Effector memory CD8-positive, alpha-beta T cell (primary cell): ENCODE data around the gene CEP63.
A peak's percentile ranks its signal among the peaks of the same experiment; 100 is the strongest.

Source experiments
- ATAC-seq: fragments of 150-1000 bp; cut with Tn5 transposase; replicated peaks from 2 replicates; pipeline ENCODE4 v1.10.0; 2021; ENCODE audit warnings: mild to moderate bottlenecking, moderate library complexity
- DNase-seq, 3 experiments: peaks; one replicate each; pipeline ENCODE4 v3.0.0; 2021
- H3K27ac Mint-ChIP-seq, 2 donors: one replicate each; pipeline ENCODE4 v1.8.0; 2022; ENCODE audit warnings: mild to moderate bottlenecking in 2 of 2, mixed read lengths in 2 of 2, moderate library complexity in 2 of 2
- H3K27me3 Mint-ChIP-seq, 2 donors: one replicate each; pipeline ENCODE4 v1.8.0; 2022; ENCODE audit warnings: mixed read lengths in 2 of 2
- H3K36me3 Mint-ChIP-seq: one replicate; pipeline ENCODE4 v1.8.0; 2022; ENCODE audit warnings: mild to moderate bottlenecking, moderate library complexity, mixed read lengths; ENCODE audit not compliant: insufficient read depth
- H3K4me1 Mint-ChIP-seq, 2 donors: one replicate each; pipeline ENCODE4 v1.8.0; 2022; ENCODE audit warnings: low read depth in 2 of 2, mixed read lengths in 2 of 2
- H3K4me3 Mint-ChIP-seq, 2 donors: one replicate each; pipeline ENCODE4 v1.8.0; 2022; ENCODE audit warnings: mild to moderate bottlenecking in 2 of 2, mixed read lengths in 2 of 2, moderate library complexity in 2 of 2
- H3K9me3 Mint-ChIP-seq, 2 donors: one replicate each; pipeline ENCODE4 v1.8.0; 2022; ENCODE audit warnings: mixed read lengths in 2 of 2

CEP63 gene

GRCh38 chr3:134503266-134503665 is 17.4 kb downstream of the CEP63 start:
- no peak for ATAC-seq
- Mint-ChIP-seq H3K9me3 (peaks cover 0 to 11% of the 10 kb centered on the region in 2 donors), H3K4me1 (peaks cover 22 to 55% of the 10 kb centered on the region in 2 donors), H3K27ac (no peak overlapping the region), H3K36me3 (peaks cover 13% of the 10 kb centered on the region), H3K4me3 (no peak overlapping the region), H3K27me3 (no peaks in the 10 kb centered on the region)
- DNase-seq = no peak

- no peak overlapping the region for H3K27ac Mint-ChIP-seq
- no peak for ATAC-seq
- H3K9me3 Mint-ChIP-seq = peaks cover 0 to 11% of the 10 kb centered on the region in 2 donors
- H3K36me3 Mint-ChIP-seq = peaks cover 21% of the 10 kb centered on the region
- no peaks in the 10 kb centered on the region for H3K27me3 Mint-ChIP-seq
- no peak for DNase-seq
- peaks cover 16 to 46% of the 10 kb centered on the region in 2 donors for H3K4me1 Mint-ChIP-seq
- H3K4me3 Mint-ChIP-seq = no peak overlapping the region
These were observed 18.3 kb downstream of the CEP63 start for GRCh38 chr3:134504132-134504531.

- peaks cover 15 to 41% of the 10 kb centered on the region in 2 donors for H3K4me1 Mint-ChIP-seq
- H3K36me3 Mint-ChIP-seq = peaks cover 19% of the 10 kb centered on the region
- peaks cover 0 to 11% of the 10 kb centered on the region in 2 donors for H3K9me3 Mint-ChIP-seq
- no peak overlapping the region for H3K27ac Mint-ChIP-seq
- H3K4me3 Mint-ChIP-seq = no peak overlapping the region
- H3K27me3 Mint-ChIP-seq = no peaks in the 10 kb centered on the region
- no peak for DNase-seq
- ATAC-seq = no peak
These were observed 19.6 kb downstream of the CEP63 start for GRCh38 chr3:134505485-134505884.

GRCh38 chr3:134511500-134511899 is 25.6 kb downstream of the CEP63 start:
- peaks cover 5 to 9% of the 10 kb centered on the region in 2 donors for H3K4me1 Mint-ChIP-seq
- peaks cover 28% of the 10 kb centered on the region for H3K36me3 Mint-ChIP-seq
- DNase-seq (no peak), ATAC-seq (no peak)
- no peaks in the 10 kb centered on the region for H3K27me3 Mint-ChIP-seq
- peaks cover 0 to 2% of the 10 kb centered on the region in 2 donors for H3K9me3 Mint-ChIP-seq
- H3K4me3 Mint-ChIP-seq = no peak overlapping the region
- H3K27ac Mint-ChIP-seq = no peak overlapping the region

GRCh38 chr3:134516905-134517304 is 31.0 kb downstream of the CEP63 start:
- H3K27me3 Mint-ChIP-seq = no peaks in the 10 kb centered on the region
- peaks cover 8% of the 10 kb centered on the region for H3K36me3 Mint-ChIP-seq
- no peak for DNase-seq
- peaks cover 4 to 10% of the 10 kb centered on the region in 2 donors for H3K4me1 Mint-ChIP-seq
- H3K9me3 Mint-ChIP-seq = peaks cover 2 to 9% of the 10 kb centered on the region in 2 donors
- no peak for ATAC-seq
- peak overlapping the region; percentile 27 to 62 for H3K27ac Mint-ChIP-seq
- H3K4me3 Mint-ChIP-seq = no peak overlapping the region

- H3K9me3 Mint-ChIP-seq = peaks cover 4 to 18% of the 10 kb centered on the region in 2 donors
- H3K27me3 Mint-ChIP-seq = no peaks in the 10 kb centered on the region
- no peak overlapping the region for H3K4me3 Mint-ChIP-seq
- ATAC-seq = no peak
- peak overlapping the region in 1 of 2 donors; percentile 62 for H3K27ac Mint-ChIP-seq
- DNase-seq = no peak
- peaks cover 4 to 10% of the 10 kb centered on the region in 2 donors for H3K4me1 Mint-ChIP-seq
- peaks cover 8% of the 10 kb centered on the region for H3K36me3 Mint-ChIP-seq
These were observed 31.9 kb downstream of the CEP63 start for GRCh38 chr3:134517791-134518190.

GRCh38 chr3:134522541-134522940 is 36.7 kb downstream of the CEP63 start:
- no peak for ATAC-seq
- H3K27me3 Mint-ChIP-seq = no peaks in the 10 kb centered on the region
- no peak overlapping the region for H3K27ac Mint-ChIP-seq
- H3K4me1 Mint-ChIP-seq = peaks cover 9 to 10% of the 10 kb centered on the region in 2 donors
- DNase-seq = no peak
- H3K36me3 Mint-ChIP-seq = no peaks in the 10 kb centered on the region
- peaks cover 13 to 47% of the 10 kb centered on the region in 2 donors for H3K9me3 Mint-ChIP-seq
- H3K4me3 Mint-ChIP-seq = no peak overlapping the region

- Mint-ChIP-seq H3K27ac (no peak overlapping the region), H3K4me1 (peaks cover 6 to 15% of the 10 kb centered on the region in 2 donors), H3K4me3 (no peak overlapping the region), H3K36me3 (peaks cover 2% of the 10 kb centered on the region), H3K27me3 (no peaks in the 10 kb centered on the region), H3K9me3 (peaks cover 12 to 39% of the 10 kb centered on the region in 2 donors)
- DNase-seq = no peak
- ATAC-seq = no peak
These were observed 39.4 kb downstream of the CEP63 start for GRCh38 chr3:134525293-134525692.

- Mint-ChIP-seq H3K36me3 (peaks cover 2% of the 10 kb centered on the region), H3K27me3 (no peaks in the 10 kb centered on the region), H3K4me1 (peaks cover 6 to 15% of the 10 kb centered on the region in 2 donors), H3K4me3 (no peak overlapping the region), H3K27ac (no peak overlapping the region), H3K9me3 (peaks cover 12 to 38% of the 10 kb centered on the region in 2 donors)
- ATAC-seq (no peak), DNase-seq (no peak)
These were observed 40.5 kb downstream of the CEP63 start for GRCh38 chr3:134526319-134526718.

GRCh38 chr3:134527037-134527436 is 41.2 kb downstream of the CEP63 start:
- ATAC-seq = no peak
- no peak for DNase-seq
- H3K4me3 Mint-ChIP-seq = no peak overlapping the region
- H3K9me3 Mint-ChIP-seq = peaks cover 10 to 36% of the 10 kb centered on the region in 2 donors
- H3K27me3 Mint-ChIP-seq = no peaks in the 10 kb centered on the region
- H3K4me1 Mint-ChIP-seq = peaks cover 6 to 15% of the 10 kb centered on the region in 2 donors
- peaks cover 2% of the 10 kb centered on the region for H3K36me3 Mint-ChIP-seq
- H3K27ac Mint-ChIP-seq = no peak overlapping the region

- no peaks in the 10 kb centered on the region for H3K27me3 Mint-ChIP-seq
- no peak for DNase-seq
- H3K27ac Mint-ChIP-seq = no peak overlapping the region
- H3K36me3 Mint-ChIP-seq = peaks cover 2% of the 10 kb centered on the region
- H3K9me3 Mint-ChIP-seq = peaks cover 9 to 30% of the 10 kb centered on the region in 2 donors
- no peak for ATAC-seq
- H3K4me1 Mint-ChIP-seq = peaks cover 6 to 15% of the 10 kb centered on the region in 2 donors
- no peak overlapping the region for H3K4me3 Mint-ChIP-seq
These were observed 41.8 kb downstream of the CEP63 start for GRCh38 chr3:134527538-134528186.

- Mint-ChIP-seq H3K36me3 (peaks cover 16% of the 10 kb centered on the region), H3K4me3 (no peak overlapping the region), H3K9me3 (no peaks in the 10 kb centered on the region), H3K4me1 (peaks cover 0 to under 1% of the 10 kb centered on the region in 2 donors), H3K27me3 (no peaks in the 10 kb centered on the region), H3K27ac (no peak overlapping the region)
- ATAC-seq = no peak
- DNase-seq = no peak
These were observed 47.6 kb downstream of the CEP63 start for GRCh38 chr3:134533493-134533892.

- peaks cover 16% of the 10 kb centered on the region for H3K36me3 Mint-ChIP-seq
- ATAC-seq (no peak), DNase-seq (no peak)
- no peaks in the 10 kb centered on the region for H3K27me3 Mint-ChIP-seq
- no peaks in the 10 kb centered on the region for H3K9me3 Mint-ChIP-seq
- H3K4me3 Mint-ChIP-seq = no peak overlapping the region
- H3K4me1 Mint-ChIP-seq = no peaks in the 10 kb centered on the region
- no peak overlapping the region for H3K27ac Mint-ChIP-seq
These were observed 49.5 kb downstream of the CEP63 start for GRCh38 chr3:134535186-134535970.

- DNase-seq (no peak), ATAC-seq (no peak)
- Mint-ChIP-seq H3K27me3 (no peaks in the 10 kb centered on the region), H3K36me3 (peaks cover 16% of the 10 kb centered on the region), H3K4me3 (no peak overlapping the region), H3K27ac (no peak overlapping the region), H3K4me1 (no peaks in the 10 kb centered on the region), H3K9me3 (no peaks in the 10 kb centered on the region)
These were observed 50.9 kb downstream of the CEP63 start for GRCh38 chr3:134536781-134537180.
